ENCODE data around the gene IPO7. TPM values are rescaled to one million over a fixed set of nuclear protein-coding genes. Genes with fewer than 3 reads are reported as not detected.

The IPO7 gene
- total RNA-seq, 3 donors from 2014 or later, result 61.8 to 123 (median 109) TPM

DNA sequence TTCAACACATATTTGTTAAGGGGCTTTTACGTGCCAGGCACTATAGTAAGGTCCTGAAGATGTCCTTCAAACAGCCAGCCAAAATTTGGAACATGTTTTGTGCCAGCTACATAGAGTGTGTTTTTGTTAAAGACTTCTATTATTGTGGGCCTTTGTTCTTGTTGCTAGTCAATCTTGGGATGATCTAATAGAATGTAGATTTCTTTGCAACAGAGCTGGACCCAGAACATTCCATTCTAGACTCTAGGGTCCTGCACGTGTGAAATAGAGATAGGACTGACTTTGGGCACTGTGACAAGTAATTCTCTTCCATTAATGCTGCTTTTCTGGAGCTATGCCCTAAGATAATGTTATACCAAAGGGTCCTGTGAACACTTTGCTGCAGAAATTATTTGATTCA lies 16.9 kb upstream of the IPO7 start:
- H3K27me3 ChIP-seq, result no peaks in the 10 kb centered on the region
- no peaks in the 10 kb centered on the region for H3K9me3 ChIP-seq
- H3K36me3 ChIP-seq, result no peaks in the 10 kb centered on the region
- H3K4me3 ChIP-seq, result no peak overlapping the region
- peaks cover 0 to 7% of the 10 kb centered on the region in 2 donors for H3K4me1 ChIP-seq
- intact Hi-C loops (cut with DNase I; ENCODE audit: low total_unique reads), result loop anchor here (10.0 kb wide), 1 partner anchor 53 kb away; the partner anchor contains the start of gene TMEM41B
- no peak overlapping the region for H3K27ac ChIP-seq
- TF ChIP-seq POLR2A (IDR thresholded peaks at IDR 0.05), result no peak
- TF ChIP-seq POLR2AphosphoS5 (IDR thresholded peaks at IDR 0.05), result no peak
- no peak for TF ChIP-seq CTCF (IDR thresholded peaks at IDR 0.05)
- DNase-seq (ENCODE audit: low spot score in 2 of 2), result no peak

DNA sequence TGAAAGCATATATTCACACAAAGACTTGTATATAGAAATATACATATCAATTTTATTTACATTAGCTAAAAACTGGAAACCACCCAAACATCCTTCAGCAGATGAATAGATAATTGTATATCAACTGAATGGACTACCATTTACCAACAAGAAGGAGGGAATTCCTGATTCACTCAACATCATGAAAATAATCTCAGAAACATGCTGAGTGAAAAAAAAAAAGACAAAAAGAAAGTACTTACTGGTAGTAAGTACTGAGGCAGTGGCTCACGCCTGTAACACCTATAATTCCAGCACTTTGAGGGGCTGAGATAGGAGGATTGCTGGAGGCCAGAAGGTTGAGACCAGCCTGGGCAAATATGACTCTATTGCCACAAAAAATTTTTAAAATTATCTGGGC lies 7.4 kb upstream of the IPO7 start:
- Histone ChIP-seq H3K9me3 (no peaks in the 10 kb centered on the region), H3K27me3 (no peaks in the 10 kb centered on the region), H3K4me1 (no peaks in the 10 kb centered on the region), H3K27ac (no peak overlapping the region), H3K36me3 (no peaks in the 10 kb centered on the region), H3K4me3 (no peak overlapping the region)
- TF ChIP-seq POLR2AphosphoS5 (IDR thresholded peaks at IDR 0.05) (no peak), CTCF (IDR thresholded peaks at IDR 0.05) (no peak), POLR2A (IDR thresholded peaks at IDR 0.05) (no peak)
- DNase-seq (ENCODE audit: low spot score in 2 of 2), result no peak
- intact Hi-C loops (cut with DNase I; ENCODE audit: low total_unique reads), result no loop called here

DNA sequence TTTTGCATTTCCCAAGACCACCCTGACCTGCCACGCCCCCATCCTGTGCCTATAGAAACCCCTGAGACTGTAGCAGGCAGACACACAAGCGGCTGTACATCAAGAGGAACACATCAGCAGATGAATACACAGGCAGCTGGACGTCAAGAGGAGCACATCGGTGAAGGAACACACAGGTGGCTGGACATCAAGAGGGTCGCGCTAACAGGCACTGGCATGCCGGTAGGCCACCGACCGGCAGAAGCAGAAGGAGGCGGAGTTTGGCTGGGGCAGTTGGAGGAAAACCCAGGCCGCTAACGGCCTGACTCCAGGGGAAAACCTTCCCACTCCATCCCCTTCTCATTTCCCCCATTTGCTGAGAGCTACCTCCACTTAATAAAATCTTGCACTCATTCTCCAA lies 5.4 kb upstream of the IPO7 start:
- DNase-seq (ENCODE audit: low spot score in 2 of 2), result no peak
- H3K27me3 ChIP-seq, result no peaks in the 10 kb centered on the region
- intact Hi-C loops (cut with DNase I; ENCODE audit: low total_unique reads), result no loop called here
- TF ChIP-seq CTCF (IDR thresholded peaks at IDR 0.05), result no peak
- no peak for TF ChIP-seq POLR2AphosphoS5 (IDR thresholded peaks at IDR 0.05)
- no peak for TF ChIP-seq POLR2A (IDR thresholded peaks at IDR 0.05)
- no peak overlapping the region for H3K27ac ChIP-seq
- no peaks in the 10 kb centered on the region for H3K9me3 ChIP-seq
- no peaks in the 10 kb centered on the region for H3K4me1 ChIP-seq
- no peak overlapping the region for H3K4me3 ChIP-seq
- no peaks in the 10 kb centered on the region for H3K36me3 ChIP-seq

- TF ChIP-seq CTCF (IDR thresholded peaks at IDR 0.05), result no peak
- no peak for TF ChIP-seq POLR2A (IDR thresholded peaks at IDR 0.05)
- no peak for TF ChIP-seq POLR2AphosphoS5 (IDR thresholded peaks at IDR 0.05)
- DNase-seq (ENCODE audit: low spot score in 2 of 2), result peak in 1 of 2 donors; percentile 64
- intact Hi-C loops (cut with DNase I; ENCODE audit: low total_unique reads), result no loop called here
- no peaks in the 10 kb centered on the region for H3K9me3 ChIP-seq
- H3K4me3 ChIP-seq, result no peak overlapping the region
- H3K27me3 ChIP-seq, result no peaks in the 10 kb centered on the region
- peak overlapping the region; percentile 67 to 68 for H3K27ac ChIP-seq
- no peaks in the 10 kb centered on the region for H3K36me3 ChIP-seq
- H3K4me1 ChIP-seq, result peaks cover 0 to 7% of the 10 kb centered on the region in 2 donors
These were observed 3.7 kb upstream of the IPO7 start for GRCh38 chr11:9380773-9381172.

GRCh38 chr11:9385327-9385899 lies 961 bp downstream of the IPO7 start:
- Histone ChIP-seq H3K4me1 (peaks cover 0 to 8% of the 10 kb centered on the region in 2 donors), H3K4me3 (peak overlapping the region; percentile 87 to 90 (median 90)), H3K27ac (peak overlapping the region; percentile 91 to 93), H3K9me3 (no peaks in the 10 kb centered on the region), H3K27me3 (no peaks in the 10 kb centered on the region), H3K36me3 (no peaks in the 10 kb centered on the region)
- TF ChIP-seq POLR2A (IDR thresholded peaks at IDR 0.05), result no peak
- no peak for TF ChIP-seq POLR2AphosphoS5 (IDR thresholded peaks at IDR 0.05)
- peak in 1 of 3 donors; percentile 14 for TF ChIP-seq CTCF (IDR thresholded peaks at IDR 0.05)
- DNase-seq (ENCODE audit: low spot score in 2 of 2), result peak in 1 of 2 donors; percentile 60
- intact Hi-C loops (cut with DNase I; ENCODE audit: low total_unique reads), result no loop called here

All from breast epithelium (tissue), 4 donors.